ENCODE data around the gene NIP7. TPM values are rescaled to one million over a fixed set of nuclear protein-coding genes. Genes with fewer than 3 reads are reported as not detected.

NIP7 gene
- total and polyA plus RNA-seq, 8 donors = 0.89 to 18.9 (median 11.3) TPM; not detected in 1

DNA sequence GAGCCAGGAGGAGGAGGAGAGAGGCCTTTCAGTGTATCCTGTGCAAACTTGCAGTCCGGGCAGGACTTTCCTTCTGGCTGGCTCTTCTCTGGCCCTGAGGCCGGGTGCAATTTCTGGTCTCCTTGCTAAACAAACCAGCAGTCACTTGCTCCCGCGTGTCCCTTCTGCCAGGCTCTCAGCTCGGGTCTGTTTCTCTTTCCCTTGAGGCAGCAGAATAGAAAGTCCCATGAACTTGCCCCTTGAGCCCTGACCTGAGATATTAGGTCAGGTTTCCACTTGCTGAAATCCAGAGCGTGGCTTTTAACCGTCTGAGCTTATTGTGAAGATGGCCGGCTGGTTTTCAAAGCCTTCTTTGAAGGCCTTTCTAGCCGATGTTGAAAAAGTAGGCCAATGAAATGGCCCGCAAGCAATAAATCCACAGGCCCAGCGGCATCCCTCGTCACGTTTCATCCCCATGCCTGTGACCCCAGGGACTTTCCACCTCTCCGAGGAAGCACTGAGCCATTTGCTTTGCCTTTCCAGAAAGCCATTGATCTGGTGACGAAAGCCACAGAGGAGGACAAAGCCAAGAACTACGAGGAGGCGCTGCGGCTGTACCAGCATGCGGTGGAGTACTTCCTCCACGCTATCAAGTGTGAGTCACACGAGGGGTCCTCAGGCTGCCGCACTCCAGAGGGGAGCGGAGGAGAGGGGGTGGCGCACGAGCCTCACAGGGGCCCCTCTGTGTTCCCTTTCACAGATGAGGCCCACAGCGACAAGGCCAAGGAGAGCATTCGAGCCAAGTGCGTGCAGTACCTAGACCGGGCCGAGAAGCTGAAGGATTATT is 23.9 kb upstream of the NIP7 start:
- WGBS, 5 donors = 74 to 81% (median 75%) methylated on average over 30 of the region's 30 CpGs
- peaks cover 56 to 72% (median 68%) of the 10 kb centered on the region in 4 donors for H3K36me3 ChIP-seq
- peaks cover 30 to 50% (median 42%) of the 10 kb centered on the region in 4 donors for H3K4me1 ChIP-seq
- H3K4me3 ChIP-seq = no peak overlapping the region
- H3K27ac ChIP-seq = peak overlapping the region in 2 of 5 donors; percentile 26 to 46
- H3K27me3 ChIP-seq = no peaks in the 10 kb centered on the region
- intact Hi-C loops (cut with DNase I; ENCODE audit: low total_unique reads) = no loop called here
- DNase-seq = no peak
- no peaks in the 10 kb centered on the region for H3K9me3 ChIP-seq
- TF ChIP-seq POLR2AphosphoS5 (IDR thresholded peaks at IDR 0.05) (no peak), EP300 (IDR thresholded peaks at IDR 0.05) (no peak), POLR2A (IDR thresholded peaks at IDR 0.05) (no peak)
- TF ChIP-seq, protein P1, sequence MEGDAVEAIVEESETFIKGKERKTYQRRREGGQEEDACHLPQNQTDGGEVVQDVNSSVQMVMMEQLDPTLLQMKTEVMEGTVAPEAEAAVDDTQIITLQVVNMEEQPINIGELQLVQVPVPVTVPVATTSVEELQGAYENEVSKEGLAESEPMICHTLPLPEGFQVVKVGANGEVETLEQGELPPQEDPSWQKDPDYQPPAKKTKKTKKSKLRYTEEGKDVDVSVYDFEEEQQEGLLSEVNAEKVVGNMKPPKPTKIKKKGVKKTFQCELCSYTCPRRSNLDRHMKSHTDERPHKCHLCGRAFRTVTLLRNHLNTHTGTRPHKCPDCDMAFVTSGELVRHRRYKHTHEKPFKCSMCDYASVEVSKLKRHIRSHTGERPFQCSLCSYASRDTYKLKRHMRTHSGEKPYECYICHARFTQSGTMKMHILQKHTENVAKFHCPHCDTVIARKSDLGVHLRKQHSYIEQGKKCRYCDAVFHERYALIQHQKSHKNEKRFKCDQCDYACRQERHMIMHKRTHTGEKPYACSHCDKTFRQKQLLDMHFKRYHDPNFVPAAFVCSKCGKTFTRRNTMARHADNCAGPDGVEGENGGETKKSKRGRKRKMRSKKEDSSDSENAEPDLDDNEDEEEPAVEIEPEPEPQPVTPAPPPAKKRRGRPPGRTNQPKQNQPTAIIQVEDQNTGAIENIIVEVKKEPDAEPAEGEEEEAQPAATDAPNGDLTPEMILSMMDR (IDR thresholded peaks at IDR 0.05) = no peak

GRCh38 chr16:69316595-69317034 is 23.0 kb upstream of the NIP7 start:
- intact Hi-C loops (cut with DNase I; ENCODE audit: low total_unique reads) = no loop called here
- no peak for TF ChIP-seq POLR2AphosphoS5 (IDR thresholded peaks at IDR 0.05)
- TF ChIP-seq, protein P1 (IDR thresholded peaks at IDR 0.05) = no peak
- TF ChIP-seq EP300 (IDR thresholded peaks at IDR 0.05) = no peak
- no peak for TF ChIP-seq POLR2A (IDR thresholded peaks at IDR 0.05)
- no peaks in the 10 kb centered on the region for H3K27me3 ChIP-seq
- no peak overlapping the region for H3K27ac ChIP-seq
- H3K4me3 ChIP-seq = no peak overlapping the region
- peaks cover 65 to 81% (median 77%) of the 10 kb centered on the region in 4 donors for H3K36me3 ChIP-seq
- whole genome bisulfite sequencing, 5 donors = 84 to 90% (median 86%) methylated on average over 12 to 17 of the region's 17 CpGs
- peaks cover 30 to 49% (median 42%) of the 10 kb centered on the region in 4 donors for H3K4me1 ChIP-seq
- peak in 1 of 2 donors; percentile 52 for DNase-seq
- H3K9me3 ChIP-seq = no peaks in the 10 kb centered on the region

DNA sequence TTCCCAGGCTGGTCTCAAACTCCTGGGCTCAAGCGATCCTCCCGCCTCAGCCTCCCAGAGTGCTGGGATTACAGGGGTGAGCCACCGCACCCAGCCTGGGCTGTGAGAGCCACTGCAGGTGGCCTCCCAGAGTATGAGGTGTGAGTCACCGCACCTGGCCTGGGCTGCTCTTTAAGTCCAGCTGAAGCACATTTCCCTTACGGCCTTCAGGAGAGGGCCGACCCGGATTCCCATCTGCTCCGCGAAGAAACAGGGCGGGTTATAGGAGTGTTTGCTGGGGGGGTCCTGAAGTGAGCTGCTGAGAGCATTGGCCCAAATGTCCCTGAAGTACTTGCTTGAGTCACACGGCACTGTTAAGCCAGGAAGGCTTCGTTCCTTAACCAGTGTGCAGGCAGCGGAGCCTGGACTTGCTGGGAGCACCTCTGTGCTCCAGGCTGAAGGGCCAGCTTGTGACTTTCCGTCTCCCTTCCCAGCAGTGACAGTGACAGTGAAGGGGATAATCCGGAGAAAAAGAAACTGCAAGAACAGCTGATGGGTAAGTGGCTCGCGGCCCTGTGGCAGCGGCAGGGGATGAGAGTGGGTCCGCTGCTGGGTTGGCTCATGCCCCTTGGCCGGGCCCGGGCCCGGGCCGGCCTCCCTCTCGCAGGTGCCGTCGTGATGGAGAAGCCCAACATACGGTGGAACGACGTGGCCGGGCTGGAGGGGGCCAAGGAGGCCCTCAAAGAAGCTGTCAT is 21.2 kb upstream of the NIP7 start:
- no peak for DNase-seq
- no peak overlapping the region for H3K27ac ChIP-seq
- no peak overlapping the region for H3K4me3 ChIP-seq
- intact Hi-C loops (cut with DNase I; ENCODE audit: low total_unique reads) = no loop called here
- no peaks in the 10 kb centered on the region for H3K27me3 ChIP-seq
- no peaks in the 10 kb centered on the region for H3K9me3 ChIP-seq
- H3K36me3 ChIP-seq = peaks cover 82 to 98% (median 95%) of the 10 kb centered on the region in 4 donors
- TF ChIP-seq POLR2A (IDR thresholded peaks at IDR 0.05) = no peak
- no peak for TF ChIP-seq EP300 (IDR thresholded peaks at IDR 0.05)
- TF ChIP-seq POLR2AphosphoS5 (IDR thresholded peaks at IDR 0.05) = no peak
- TF ChIP-seq, protein P1 (IDR thresholded peaks at IDR 0.05) = no peak
- WGBS, 5 donors = 91 to 97% (median 94%) methylated on average over 28 to 30 of the region's 30 CpGs
- peaks cover 20 to 34% (median 25%) of the 10 kb centered on the region in 4 donors for H3K4me1 ChIP-seq

- Histone ChIP-seq H3K27me3 (no peaks in the 10 kb centered on the region), H3K9me3 (no peaks in the 10 kb centered on the region), H3K4me3 (no peak overlapping the region), H3K4me1 (peaks cover 20 to 33% (median 25%) of the 10 kb centered on the region in 4 donors), H3K36me3 (peaks cover 87 to 100% (median 99%) of the 10 kb centered on the region in 4 donors), H3K27ac (peak overlapping the region in 1 of 5 donors; percentile 9)
- TF ChIP-seq POLR2A (IDR thresholded peaks at IDR 0.05) (no peak), EP300 (IDR thresholded peaks at IDR 0.05) (no peak), POLR2AphosphoS5 (IDR thresholded peaks at IDR 0.05) (no peak)
- TF ChIP-seq, protein P1 (IDR thresholded peaks at IDR 0.05) = no peak
- intact Hi-C loops (cut with DNase I; ENCODE audit: low total_unique reads) = no loop called here
- WGBS, 5 donors = 75 to 80% (median 78%) methylated on average over 10 of the region's 10 CpGs
- no peak for DNase-seq
These were observed 20.7 kb upstream of the NIP7 start for GRCh38 chr16:69318911-69319289.
